GM18499 (cell line): ENCODE data around the gene CCDC6.
A peak's percentile ranks its signal among the peaks of the same experiment; 100 is the strongest.
"Not testable (repeated sequence)": the region's sequence is repeated elsewhere in the genome, so short reads cannot be mapped to it uniquely, and the experiment has no call there.

Experiments
- ATAC-seq: cut with Tn5 transposase; IDR thresholded peaks from one replicate; pipeline ENCODE4 v1.9.1; 2021; ENCODE audit warnings: moderate number of reproducible peaks; ENCODE audit not compliant: insufficient read depth, unreplicated experiment

The CCDC6 gene

GRCh38 chr10:59819683-59820082 is 86.7 kb downstream of the CCDC6 start:
- no peak for ATAC-seq

GRCh38 chr10:59819265-59819664 is 87.1 kb downstream of the CCDC6 start:
- ATAC-seq, result no peak

- ATAC-seq, result no peak
These were observed 88.6 kb downstream of the CCDC6 start for GRCh38 chr10:59817773-59818172.

- ATAC-seq, result no peak
These were observed 91.5 kb downstream of the CCDC6 start for GRCh38 chr10:59814878-59815277.

- no peak for ATAC-seq
These were observed 93.7 kb downstream of the CCDC6 start for GRCh38 chr10:59812519-59813122.

- ATAC-seq, result no peak
These were observed 96.7 kb downstream of the CCDC6 start for GRCh38 chr10:59809644-59809974.

- peak; percentile 97 for ATAC-seq
These were observed 97.3 kb downstream of the CCDC6 start for GRCh38 chr10:59808896-59809643.

GRCh38 chr10:59807629-59808620 is 98.4 kb downstream of the CCDC6 start:
- ATAC-seq, result no peak

- no peak for ATAC-seq
These were observed 101.3 kb downstream of the CCDC6 start for GRCh38 chr10:59805014-59805413.

GRCh38 chr10:59804220-59804619 is 102.1 kb downstream of the CCDC6 start:
- ATAC-seq, result no peak

- ATAC-seq, result no peak
These were observed 102.6 kb downstream of the CCDC6 start for GRCh38 chr10:59803714-59804113.

- no peak for ATAC-seq
These were observed 105.2 kb downstream of the CCDC6 start for GRCh38 chr10:59801171-59801570.

GRCh38 chr10:59799421-59799820 is 106.9 kb downstream of the CCDC6 start:
- no peak for ATAC-seq

GRCh38 chr10:59793919-59794318 is 112.4 kb downstream of the CCDC6 start:
- no peak for ATAC-seq

- no peak for ATAC-seq
These were observed 113.5 kb downstream of the CCDC6 start for GRCh38 chr10:59792812-59793211.

GRCh38 chr10:59791601-59792000 is 114.8 kb downstream of the CCDC6 start:
- ATAC-seq, result no peak

- not testable (repeated sequence) for ATAC-seq
These were observed 116.3 kb downstream of the CCDC6 start for GRCh38 chr10:59790080-59790479.

GRCh38 chr10:59788914-59789313 is 117.4 kb downstream of the CCDC6 start:
- not testable (repeated sequence) for ATAC-seq

GRCh38 chr10:59787032-59787431 is 119.3 kb downstream of the CCDC6 start:
- ATAC-seq, result not testable (repeated sequence)

GRCh38 chr10:59785476-59785875 is 120.9 kb downstream of the CCDC6 start:
- not testable (repeated sequence) for ATAC-seq

- ATAC-seq, result no peak
These were observed 124.8 kb downstream of the CCDC6 start for GRCh38 chr10:59781511-59781910.
